CD4-positive, alpha-beta T cell treated with Interleukin-21 for 1 hour (primary cell): ENCODE data around the gene SYTL1.

Experiments
- DNase-seq: peaks from one replicate; pipeline ENCODE4 v3.0.0-alpha.2; 2020

Gene SYTL1, protein sequence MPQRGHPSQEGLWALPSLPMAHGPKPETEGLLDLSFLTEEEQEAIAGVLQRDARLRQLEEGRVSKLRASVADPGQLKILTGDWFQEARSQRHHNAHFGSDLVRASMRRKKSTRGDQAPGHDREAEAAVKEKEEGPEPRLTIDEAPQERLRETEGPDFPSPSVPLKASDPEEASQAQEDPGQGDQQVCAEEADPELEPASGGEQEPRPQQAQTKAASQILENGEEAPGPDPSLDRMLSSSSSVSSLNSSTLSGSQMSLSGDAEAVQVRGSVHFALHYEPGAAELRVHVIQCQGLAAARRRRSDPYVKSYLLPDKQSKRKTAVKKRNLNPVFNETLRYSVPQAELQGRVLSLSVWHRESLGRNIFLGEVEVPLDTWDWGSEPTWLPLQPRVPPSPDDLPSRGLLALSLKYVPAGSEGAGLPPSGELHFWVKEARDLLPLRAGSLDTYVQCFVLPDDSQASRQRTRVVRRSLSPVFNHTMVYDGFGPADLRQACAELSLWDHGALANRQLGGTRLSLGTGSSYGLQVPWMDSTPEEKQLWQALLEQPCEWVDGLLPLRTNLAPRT

DNA sequence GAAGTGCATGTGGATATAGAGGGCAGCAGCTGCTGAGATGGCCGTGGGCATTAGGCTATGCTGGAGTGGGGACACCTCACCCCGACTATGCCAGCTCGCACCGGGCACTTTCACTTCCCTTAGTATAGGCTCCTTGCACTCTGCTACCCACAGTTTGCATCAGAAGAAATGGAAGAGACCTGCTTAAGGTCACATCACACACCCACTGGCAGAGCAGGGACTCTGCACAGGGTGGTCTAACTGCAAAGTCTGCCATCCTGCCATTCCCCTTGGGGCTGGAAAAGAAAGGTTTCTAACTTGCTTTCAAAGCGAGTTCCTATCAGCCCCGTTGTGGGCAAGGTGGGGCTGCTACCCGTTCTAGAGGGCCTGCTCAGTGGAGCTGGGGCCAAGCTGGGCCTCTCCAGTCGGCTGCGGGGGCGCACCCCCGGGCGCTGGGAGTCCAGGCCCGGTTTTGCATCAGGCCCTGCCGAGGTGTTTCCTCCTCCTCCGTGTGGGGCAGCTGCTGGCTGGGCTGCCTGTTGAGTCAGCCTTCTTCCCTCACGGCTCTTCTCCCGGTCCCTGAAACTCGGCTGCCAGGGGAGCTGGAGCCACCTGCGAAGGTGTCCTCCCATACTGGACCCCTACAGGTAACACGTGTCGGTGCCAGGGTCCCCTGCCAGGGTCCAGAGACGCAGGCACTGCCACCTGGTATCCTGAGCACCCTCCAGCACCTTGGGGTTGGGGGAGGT, at the start of gene SYTL1:
Gene SYTL1, plus strand, starts transcription at position 498 of the 728 bp plus-strand sequence. CDS start 3,313 bp downstream, outside the sequence.
- DNase-seq = peak; percentile 68

DNA sequence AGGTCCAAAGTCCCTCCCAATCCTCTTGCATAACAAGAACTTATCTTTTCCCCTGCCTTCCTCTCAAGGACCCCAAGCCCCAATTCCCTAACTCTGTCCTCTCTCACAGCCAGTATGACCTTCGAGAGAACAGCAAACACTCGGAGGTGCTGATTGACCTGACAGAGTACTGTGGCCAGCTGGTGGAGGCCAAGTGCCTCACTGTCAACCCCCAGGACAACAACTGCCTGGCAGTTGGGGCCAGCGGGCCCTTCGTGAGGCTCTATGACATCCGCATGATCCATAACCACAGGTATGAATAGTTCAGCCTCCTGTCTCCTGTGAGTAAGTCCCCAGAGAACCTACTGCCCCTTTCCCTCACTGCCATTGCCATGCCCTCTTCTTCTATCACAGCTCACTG, 49.7 kb upstream of the SYTL1 start:
- no peak for DNase-seq

DNA sequence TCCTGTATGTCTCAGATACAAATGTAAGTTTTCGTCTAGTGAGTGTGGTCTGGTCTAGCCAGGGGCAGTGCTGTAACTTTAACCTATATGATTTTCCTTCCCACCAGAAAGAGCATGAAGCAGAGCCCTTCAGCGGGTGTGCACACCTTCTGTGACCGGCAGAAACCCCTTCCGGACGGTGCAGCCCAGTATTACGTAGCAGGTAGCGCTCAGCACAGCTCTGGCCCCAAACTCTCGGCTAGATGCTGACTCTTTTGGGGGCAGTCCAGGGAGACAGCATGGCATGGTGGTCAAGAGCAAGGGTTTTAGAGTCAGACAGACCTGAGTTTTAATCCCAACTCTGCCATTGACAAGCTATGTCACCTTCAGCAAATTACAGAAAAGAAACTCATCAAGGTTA, 47.9 kb upstream of the SYTL1 start:
- no peak for DNase-seq

DNA sequence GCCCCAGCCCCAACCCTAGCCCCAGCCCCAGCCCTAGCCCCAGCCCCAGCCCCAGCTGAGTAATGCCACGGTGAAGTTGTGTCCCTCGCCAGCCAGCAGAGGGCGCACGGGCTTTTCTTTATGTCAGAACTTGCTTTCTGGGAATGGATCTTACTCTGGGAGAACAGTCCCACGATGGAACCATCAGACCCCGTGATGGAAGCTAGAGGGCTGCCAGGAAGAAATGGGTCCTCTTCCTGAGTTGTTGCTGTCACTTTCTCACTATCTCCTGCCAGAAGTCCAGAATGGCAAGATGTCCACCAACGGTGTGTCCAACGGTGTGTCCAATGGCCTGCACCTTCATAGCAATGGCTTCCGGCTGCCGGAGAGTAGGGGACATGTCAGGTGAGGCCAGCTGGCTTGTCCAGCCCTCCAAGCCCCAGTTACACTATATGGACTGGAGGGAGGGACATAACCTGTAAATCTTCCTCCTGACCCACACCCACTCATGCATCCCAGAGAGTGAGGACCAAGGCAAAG, 45.0 kb upstream of the SYTL1 start:
- peak; percentile 58 for DNase-seq

DNA sequence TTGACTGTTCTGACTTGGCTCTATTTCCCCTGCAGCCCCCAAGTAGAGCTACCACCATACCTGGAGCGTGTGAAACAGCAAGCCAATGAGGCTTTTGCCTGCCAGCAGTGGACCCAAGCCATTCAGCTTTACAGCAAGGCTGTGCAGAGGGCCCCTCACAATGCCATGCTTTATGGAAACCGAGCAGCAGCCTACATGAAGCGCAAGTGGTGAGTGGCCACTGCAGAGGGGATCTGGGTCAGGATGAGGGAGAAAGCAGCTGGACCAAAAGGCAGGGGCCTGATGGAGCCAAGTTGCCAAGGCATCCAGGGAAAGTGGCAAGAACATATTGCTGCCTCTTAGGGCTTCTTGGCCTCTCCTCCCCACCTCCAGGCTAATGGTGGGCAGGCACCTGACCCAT, 43.9 kb upstream of the SYTL1 start:
- DNase-seq = no peak

DNA sequence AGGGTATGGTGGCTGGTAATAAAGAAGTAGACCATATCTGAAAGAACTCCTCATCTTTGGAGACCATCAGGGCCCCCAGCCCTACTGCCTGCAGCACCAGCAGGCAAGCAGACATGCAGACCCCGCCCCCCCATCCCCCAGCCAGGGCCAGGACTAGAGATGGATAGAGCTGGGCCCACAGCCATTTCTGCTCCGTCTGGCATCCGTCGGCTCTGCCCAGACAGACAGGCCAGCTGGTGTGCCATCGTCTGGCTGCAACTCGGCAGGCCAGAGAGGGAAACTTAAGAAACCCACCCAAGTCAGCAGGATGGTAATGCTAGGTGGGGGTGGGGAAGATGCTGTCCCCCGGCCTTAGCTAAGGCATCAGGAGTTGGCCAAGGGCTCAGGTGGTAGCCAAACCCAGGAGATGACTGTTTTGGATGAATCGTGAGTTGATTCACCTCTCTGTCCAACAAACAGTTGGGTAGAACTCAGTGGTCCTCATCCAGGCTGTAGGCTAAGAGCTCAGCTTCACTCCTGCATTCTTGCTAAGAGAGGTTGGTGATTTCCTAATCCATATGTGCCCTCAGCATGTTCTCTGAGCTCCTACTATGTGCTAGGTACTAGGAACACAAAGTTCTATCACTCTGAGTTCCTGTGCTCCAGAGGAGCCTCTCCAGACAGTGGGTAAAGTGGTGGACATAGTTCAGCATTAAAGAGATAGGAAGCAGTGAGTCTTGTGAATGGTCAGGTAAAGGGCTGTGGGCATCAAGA, 43.0 kb upstream of the SYTL1 start:
- DNase-seq = no peak

DNA sequence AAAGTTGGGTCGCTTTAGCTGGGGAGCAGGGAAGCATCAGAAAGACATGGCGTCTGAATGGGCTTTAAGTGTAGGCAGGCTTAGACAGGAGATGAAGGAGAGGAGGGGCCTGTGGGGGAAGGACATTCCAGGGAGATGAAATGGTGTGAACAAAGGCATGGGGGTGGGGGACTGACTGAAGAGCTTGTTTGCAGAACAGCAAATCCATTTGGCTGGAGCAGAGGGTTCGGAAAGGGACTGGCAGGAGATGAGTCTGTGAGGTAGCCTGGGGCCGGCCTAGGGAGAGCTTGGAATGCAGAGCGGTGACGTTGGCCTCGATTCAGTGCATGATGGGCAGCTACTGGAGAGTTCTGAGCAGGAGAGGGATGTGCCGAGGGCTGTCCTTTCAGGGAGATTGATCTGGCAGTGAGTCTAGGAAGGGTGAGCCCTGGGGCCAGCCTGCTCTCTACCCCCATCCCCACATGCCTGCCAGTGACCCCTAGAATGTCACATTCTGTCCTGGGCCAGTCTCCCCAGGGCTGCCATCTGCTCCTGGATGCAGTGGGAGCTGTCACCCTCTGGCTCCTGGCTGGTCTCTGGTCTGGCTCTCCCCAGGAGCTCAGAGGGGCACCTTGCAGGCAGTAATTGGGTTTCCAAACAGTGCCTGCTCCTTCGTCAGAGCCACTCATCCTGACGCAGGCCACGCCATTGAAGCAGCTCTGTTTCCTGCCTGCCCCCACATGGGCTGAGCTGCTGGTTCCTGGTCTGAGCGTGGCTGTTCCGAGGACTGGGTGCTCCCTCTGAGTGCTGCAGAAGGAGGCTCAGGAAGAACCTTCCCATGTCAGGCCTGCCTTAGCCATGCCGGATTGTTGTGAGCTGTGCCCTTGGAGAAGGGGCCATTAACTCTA, 42.2 kb upstream of the SYTL1 start:
- no peak for DNase-seq

DNA sequence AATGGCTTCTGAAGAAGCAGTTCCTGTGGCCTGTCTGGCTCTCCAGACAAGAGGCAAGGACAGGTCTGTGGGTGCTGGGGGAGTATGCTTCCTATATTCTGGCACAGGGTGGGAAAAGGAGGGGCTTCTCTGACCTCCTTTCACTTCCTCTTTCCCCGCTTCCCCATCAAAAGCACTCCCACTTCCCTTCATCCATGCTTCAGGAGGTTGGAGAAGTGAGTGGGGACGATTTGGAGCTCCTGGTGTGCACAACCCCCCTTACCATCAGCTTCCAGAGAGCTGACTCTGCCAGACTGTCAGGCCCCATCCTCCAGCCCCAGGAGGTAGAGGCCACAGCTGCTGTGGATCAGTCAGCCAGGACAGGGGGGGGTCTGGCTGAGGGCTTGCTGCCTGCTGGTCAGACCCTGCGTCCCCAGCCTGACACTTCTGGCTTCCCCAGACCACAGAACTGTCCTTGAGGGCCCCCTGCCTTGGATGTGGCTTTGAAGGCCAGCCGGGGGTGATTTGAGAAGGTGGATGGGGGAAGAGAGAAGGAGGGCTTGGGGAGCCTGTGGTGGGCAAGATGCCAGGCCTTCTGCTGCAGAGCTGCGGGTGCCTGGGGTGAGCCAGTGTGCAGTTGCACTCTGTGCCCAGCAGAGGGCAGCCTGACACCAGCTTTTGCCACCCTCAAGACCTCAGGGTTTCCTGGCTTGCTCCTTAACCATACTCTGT, 41.3 kb upstream of the SYTL1 start:
- peak; percentile 81 for DNase-seq

DNA sequence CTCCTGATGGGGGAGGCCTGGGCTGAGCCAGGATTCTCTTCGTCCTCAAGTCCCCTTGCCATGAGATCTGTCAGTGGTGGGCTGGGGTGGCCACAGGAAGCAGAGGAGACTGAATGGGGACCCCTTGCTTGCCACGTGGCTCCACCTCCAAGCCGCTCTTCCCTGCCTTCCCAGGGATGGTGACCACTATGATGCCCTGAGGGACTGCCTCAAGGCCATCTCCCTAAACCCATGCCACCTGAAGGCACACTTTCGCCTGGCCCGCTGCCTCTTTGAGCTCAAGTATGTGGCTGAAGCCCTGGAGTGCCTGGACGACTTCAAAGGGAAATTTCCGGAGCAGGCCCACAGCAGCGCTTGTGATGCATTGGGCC, 40.8 kb upstream of the SYTL1 start:
- DNase-seq = no peak

DNA sequence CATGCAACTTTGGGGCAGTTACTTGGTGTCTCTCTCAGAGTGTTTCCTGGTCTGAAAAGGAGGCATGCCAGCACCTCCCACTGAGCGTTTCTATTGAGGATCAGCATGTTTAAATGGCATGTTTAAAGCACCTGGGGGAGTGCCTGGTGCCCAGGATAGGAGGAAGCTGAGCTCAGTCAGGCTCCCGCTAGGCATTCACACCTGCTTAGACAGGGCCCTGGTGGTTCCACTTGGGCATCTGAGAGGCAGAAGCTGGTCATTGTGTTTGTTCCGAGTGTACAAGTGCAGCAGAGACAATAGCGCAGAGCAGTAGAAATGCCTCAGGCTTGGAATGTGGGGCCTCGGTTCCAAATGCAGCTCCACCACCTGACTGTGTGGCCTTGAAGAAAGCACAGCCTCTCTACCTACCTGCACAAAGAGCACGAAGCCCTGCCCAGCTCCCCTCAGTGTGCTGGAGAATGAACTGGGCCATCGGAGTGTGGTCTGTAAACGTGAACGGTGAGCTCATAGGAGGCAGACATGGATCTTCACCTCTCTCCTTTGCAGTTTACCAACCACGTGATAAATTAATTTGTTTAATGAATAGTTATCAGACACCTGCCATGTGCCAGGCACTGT, 40.1 kb upstream of the SYTL1 start:
- no peak for DNase-seq

DNA sequence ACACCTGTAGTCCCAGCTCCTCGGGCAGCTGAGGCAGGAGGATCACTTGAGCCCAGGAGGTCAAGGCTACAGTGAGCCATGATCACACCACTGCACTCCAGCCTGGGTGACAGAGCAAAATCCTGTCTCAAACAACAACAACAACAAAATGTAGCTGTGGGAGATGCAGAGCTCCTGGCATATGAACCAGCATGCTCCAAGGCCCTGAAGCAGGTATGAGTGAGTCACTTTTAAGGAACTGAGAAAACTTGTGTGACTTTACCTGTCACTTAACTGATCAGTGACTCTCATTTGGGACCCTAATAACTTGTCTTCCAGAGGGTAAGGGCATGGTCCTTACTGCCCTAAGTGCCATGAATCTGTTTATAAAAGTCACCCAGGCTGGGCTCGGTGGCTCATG, 39.2 kb upstream of the SYTL1 start:
- no peak for DNase-seq

DNA sequence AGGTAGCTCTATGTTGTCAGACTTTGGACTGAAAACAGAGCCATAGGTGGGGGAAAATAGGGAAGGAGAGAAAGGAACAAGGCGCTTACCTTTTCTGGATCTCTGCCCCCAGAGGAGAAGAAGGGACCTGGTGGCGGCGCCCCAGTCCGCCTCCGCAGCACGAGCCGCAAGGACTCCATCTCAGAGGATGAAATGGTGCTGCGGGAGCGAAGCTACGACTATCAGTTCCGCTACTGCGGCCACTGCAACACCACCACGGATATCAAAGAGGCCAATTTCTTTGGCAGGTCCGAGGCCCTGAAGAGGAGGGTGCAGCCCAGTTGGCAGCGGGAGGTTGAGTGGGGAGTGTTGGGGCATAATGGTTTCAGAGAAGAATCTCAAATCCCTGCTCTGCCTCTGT, 38.3 kb upstream of the SYTL1 start:
- no peak for DNase-seq

DNA sequence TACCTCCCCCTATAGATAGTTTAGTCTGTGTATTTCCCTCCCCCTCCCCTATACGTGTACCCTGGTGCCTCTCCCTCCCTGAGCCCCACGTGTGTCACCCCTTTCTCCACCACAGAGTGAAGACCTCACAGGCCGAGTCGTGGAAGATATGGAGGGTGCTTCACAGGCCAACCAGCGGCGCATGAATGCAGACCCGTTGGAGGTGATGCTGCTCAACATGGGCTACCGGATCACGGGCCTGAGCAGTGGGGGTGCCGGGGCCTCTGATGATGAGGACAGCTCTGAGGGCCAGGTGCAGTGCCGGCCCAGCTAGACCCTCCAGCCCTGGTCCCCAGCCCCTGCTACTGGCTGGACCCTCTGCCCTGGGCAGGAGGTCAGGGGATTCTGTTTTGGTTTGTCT, 35.8 kb upstream of the SYTL1 start:
- no peak for DNase-seq

DNA sequence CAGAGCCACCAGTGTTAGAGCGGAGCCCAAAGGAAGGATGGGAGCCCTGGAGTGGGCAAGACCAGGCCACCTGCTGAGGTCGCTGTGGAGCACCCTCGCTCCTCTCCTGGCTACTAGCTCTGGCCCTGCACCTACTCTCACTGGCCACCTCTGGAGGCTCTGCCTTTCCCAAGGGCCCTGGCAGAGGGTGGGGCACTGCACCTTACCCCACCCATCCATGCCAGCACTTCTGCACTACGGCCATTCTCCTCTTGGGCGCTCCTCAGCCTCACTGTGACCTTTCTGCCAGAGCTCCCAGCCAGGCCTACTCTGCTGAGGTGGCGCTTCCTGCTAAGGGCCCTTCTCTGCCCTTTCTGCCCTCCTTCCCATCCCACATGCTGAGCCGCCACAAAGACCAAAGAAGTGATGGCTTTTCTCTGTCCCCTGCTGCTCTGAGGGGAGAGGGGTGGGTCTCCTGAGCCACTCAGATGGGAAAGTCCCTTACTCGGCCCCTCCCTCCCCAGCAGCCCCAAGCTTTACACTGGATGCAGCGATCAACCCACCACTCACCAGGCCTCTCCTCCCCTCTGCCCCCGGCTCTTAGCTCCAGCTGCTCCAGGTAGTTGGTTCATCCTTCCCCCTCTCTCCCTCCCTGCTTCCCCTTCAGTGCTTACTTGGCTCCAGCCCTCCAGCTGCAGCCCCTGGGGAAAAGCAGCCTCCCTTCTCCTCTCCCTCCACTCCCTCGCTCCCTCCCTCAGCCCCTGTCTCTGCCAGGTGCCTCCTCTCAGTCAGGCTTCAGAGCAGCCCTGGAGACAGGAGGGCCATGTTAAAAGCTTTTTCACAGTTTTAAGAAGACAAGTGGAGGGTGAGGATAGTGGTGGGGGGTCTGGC, 34.7 kb upstream of the SYTL1 start:
- DNase-seq = no peak

DNA sequence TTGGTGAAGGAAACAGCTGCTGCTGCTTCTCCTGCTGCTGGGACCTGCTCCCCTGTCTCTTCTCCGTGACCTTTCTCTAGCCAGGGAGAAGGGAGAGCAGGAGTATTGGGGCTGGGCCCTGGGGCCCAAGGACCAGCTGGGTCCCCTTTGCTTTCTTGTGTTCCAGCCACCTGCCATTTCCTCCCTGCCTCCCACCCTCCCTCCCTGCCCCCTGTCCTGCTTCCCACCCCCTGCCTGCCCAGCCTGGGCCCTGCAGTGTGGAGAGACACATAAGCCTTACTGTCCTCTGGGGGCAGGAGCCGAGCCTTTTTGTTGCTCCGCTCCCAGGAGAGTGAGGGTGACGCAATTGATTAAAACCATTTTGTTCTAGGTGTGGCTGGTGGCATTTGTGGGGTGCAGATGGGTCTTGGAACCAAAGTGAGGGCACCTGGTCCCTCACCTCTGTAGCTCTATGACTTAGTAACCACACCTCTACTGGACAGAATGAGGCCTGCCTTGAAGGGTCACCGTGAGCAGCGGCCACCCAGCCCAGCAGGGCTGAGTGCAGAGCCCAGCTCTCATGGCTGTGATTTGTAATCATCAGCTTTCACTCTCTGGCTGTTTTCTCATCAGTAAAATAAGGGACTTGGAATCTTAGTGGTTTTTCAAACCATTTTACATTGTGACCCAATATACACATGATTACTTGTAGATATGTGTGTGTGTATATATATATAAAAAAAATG, 33.8 kb upstream of the SYTL1 start:
- no peak for DNase-seq

DNA sequence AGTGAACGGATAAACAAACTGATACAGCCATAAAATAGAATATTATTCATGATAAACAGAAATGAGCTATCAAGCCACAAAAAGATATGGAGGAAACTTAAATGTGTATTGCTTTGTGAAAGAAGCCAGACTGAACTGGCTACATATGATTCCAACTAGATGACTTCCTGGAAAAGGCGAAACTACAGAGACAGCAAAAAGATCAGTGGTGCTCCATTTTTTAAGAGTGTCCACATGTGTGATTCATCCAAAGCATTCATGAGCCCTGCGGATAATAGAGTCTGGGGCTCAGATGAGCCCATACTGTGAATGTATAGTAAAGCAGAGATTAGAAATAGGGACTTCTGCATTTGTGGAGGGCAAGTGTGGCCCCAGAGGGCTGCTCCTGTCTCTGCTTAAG, 27.7 kb upstream of the SYTL1 start:
- no peak for DNase-seq

DNA sequence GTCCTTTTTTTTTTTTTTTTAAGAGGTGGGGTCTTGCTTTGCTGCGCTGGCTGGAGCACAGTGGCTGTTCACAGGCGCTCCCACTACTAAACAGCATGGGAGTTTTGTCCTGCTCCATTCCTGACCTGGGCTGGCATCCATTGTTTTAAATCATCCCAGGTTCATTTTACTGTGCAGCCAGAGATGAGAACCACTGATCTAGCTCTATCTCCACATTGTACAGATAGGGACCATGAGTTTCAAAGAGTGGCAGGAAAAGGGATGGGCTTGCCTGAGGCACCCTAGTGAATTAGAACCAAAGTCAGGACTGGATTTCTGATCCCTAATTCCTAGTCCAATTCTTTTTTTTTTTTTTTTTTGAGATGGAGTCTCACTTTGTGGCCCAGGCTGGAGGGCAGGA, 27.1 kb upstream of the SYTL1 start:
- no peak for DNase-seq

DNA sequence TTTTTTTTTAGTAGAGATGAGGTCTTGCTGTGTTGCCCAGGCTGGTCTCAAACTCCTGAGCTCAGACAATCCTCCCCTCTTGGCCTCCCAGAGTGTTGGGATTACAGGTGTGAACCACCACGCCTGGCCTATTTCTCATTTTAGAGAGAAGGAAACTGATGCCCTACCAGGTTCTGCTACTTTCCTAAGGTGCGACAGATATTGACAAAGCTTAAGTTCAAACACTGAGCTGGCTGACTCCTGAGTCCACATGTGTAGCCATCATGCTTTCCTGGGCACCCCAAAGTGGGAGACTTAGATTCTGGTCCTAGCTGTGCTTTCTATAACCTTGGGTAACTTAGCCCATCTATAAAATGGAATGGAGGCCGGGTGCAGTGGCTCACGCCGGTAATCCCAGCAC, 25.0 kb upstream of the SYTL1 start:
- no peak for DNase-seq

DNA sequence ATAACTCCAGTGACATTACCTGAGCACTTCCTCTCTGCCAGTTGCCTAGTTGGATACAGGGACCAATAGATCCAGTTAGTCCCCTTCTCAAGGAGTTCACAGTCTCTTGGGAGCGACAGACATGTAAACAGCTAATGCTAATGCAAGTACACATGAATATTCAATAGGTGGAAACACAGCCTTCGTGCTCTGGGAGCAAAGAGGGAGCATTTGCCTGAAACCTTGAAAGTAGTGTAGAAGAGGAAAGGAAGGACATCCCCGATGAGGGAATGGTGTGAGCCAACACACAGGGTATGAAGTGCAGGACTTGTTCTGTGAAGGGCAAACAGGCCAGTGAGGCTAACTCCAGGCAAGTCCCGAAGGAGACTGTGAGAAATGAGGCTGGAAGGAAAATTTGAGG, 23.7 kb upstream of the SYTL1 start:
- no peak for DNase-seq
